Stimulated activated CD8-positive, alpha-beta memory T cell treated with anti-CD3 and anti-CD28 coated beads, Interleukin-7, amount 100 ng/mL, for 4 hours (primary cell): ENCODE data around the gene ARHGAP12.
A peak's percentile ranks its signal among the peaks of the same experiment; 100 is the strongest.
"Not testable (repeated sequence)": the region's sequence is repeated elsewhere in the genome, so short reads cannot be mapped to it uniquely, and the experiment has no call there.

ENCODE experiments used
- DNase-seq, 2 donors: peaks; one replicate each; pipeline ENCODE4 v3.0.0-alpha.2; 2020; ENCODE audit warnings: low read depth in 2 of 2

The ARHGAP12 gene

GRCh38 chr10:31770307-31770902 is 158.2 kb downstream of the ARHGAP12 start:
- peak; percentile 30 to 33 for DNase-seq

GRCh38 chr10:31769564-31769963 is 159.1 kb downstream of the ARHGAP12 start:
- no peak for DNase-seq

- DNase-seq, result not testable (repeated sequence)
Measured at GRCh38 chr10:31768935-31769334, 159.7 kb downstream of the ARHGAP12 start.

GRCh38 chr10:31768467-31768866 is 160.2 kb downstream of the ARHGAP12 start:
- DNase-seq, result no peak

GRCh38 chr10:31765541-31765940 is 163.1 kb downstream of the ARHGAP12 start:
- DNase-seq, result no peak

DNA sequence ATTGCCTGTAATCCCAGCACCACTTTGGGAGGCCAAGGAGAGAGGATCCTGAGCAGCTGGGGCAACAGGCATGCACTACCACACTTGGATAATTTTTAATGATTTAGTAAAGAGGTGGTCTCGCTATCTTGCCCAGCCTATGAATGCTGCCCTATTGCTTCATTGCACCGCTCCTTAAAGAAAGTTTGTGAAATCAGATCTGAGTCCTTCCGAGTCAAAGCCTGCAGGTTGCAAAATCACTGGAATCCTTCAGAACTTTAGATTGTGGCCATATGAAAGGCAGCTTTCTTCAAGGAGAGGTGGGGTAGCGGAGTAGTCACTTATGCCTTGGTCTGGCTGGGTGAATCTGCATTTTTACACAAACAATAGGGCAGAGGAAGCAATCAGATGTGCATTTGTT is 166.3 kb downstream of the ARHGAP12 start:
- no peak for DNase-seq

DNA sequence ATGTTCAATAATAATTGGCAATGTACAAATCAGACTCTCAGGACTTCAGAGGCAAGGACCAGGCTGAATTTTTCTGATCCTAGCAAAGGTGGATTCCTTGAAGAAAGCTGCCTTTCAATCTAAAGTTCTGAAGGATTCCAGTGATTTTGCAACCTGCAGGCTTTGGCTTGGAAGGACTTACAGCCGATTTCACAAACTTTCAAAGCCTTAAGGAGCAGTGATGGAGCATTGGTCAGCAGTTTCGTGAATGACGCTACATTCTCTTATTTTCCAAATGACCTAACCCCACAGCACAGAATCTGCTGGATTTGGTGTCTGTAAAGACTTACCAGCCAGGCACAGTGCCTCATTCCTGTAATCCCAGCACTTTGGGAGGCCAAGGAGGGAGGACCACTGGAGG is 167.5 kb downstream of the ARHGAP12 start:
- no peak for DNase-seq

- no peak for DNase-seq
Measured at GRCh38 chr10:31760674-31761081, 168.0 kb downstream of the ARHGAP12 start.

GRCh38 chr10:31759799-31760626 is 168.6 kb downstream of the ARHGAP12 start:
- peak; percentile 90 to 93 for DNase-seq

- DNase-seq, result peak; percentile 65 to 67
Measured at GRCh38 chr10:31759124-31759798, 169.4 kb downstream of the ARHGAP12 start.

- no peak for DNase-seq
Measured at GRCh38 chr10:31758495-31758894, 170.1 kb downstream of the ARHGAP12 start.

DNA sequence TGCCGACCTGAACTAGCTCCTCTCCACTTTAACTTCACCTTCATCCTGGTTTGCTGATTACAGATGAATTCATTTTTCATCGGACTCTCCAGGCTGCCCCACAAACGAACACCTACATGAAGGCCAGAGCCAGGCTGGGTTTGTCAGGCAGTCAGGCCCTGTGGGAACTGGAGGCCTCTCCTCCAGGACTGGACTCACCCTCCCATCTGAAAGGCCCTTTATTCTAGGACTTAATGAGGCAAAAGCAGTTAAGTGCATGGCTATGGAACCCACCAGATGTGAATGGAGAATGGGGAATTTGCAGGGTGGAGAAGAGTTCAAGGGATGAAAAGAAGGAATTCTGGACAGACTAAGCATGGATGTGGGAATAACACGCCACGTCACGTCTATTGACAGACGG is 170.8 kb downstream of the ARHGAP12 start:
- DNase-seq, result no peak

DNA sequence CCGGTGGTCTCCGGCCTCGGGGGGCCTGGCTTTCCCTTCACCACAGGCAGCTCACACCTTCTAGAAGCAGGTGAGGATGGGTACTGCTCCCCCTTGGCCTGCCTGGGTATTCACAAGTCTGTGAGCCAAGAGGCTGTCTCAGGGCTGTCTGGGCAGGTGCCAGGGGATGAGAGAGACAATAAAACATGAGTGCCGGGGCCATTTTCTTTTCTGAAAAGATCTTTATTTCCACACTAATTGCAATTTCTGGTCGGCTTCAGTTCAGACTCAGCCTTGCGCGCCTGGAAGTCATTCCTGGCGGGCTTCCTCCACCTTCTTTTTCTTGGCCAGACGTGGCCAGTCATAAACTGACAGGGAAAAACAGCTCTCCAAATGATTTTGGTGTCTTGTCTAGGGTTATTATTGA is 171.2 kb downstream of the ARHGAP12 start:
- no peak for DNase-seq

DNA sequence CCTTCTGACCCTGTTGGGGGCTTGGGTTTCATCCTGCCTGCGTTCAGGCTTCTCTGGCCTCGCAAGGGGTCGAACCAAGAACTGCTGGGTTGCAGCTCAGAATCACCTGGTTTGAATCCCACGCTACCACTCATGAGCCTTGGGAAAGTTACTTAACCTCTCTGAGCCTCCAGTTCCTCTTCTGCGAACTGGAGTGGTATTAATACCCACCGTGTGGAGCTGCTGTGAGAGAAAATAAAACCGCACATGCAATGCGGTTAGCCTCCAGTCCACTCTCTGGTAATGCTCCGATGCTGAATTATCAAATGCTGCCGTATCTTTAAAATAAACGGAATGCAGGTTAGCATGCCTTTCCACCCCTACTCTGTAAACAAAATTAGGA is 171.9 kb downstream of the ARHGAP12 start:
- DNase-seq, result no peak

- DNase-seq, result no peak
Measured at GRCh38 chr10:31756101-31756728, 172.4 kb downstream of the ARHGAP12 start.
